Spinal cord (tissue), 10 donors: ENCODE results near the gene ZNF512B. TPM values are rescaled to one million over a fixed set of nuclear protein-coding genes. Genes with fewer than 3 reads are reported as not detected.
"Not testable (repeated sequence)": the region's sequence is repeated elsewhere in the genome, so short reads cannot be mapped to it uniquely, and the experiment has no call there.

ENCODE experiments used
- DNase-seq, 6 donors: peaks; one replicate each; pipeline versions ENCODE4 v3.0.0 to v3.0.0-alpha.2; 2013 to 2015; ENCODE audit warnings: low spot score in 6 of 6, low read depth in 4 of 6
- H3K27ac ChIP-seq: one replicate; pipeline ENCODE4 v1.5.1; 2013; ENCODE audit warnings: low read depth, low read length, control low read depth
- H3K27me3 ChIP-seq: one replicate; pipeline ENCODE4 v1.6.1; 2013; ENCODE audit warnings: low read length; ENCODE audit not compliant: control insufficient read depth, insufficient read depth
- H3K36me3 ChIP-seq: one replicate; pipeline ENCODE4 v1.6.1; 2013; ENCODE audit warnings: low read length; ENCODE audit not compliant: control insufficient read depth, insufficient read depth
- H3K4me1 ChIP-seq: one replicate; pipeline ENCODE4 v1.6.1; 2013; ENCODE audit warnings: low read length; ENCODE audit not compliant: control insufficient read depth, insufficient read depth
- H3K4me3 ChIP-seq: one replicate; pipeline ENCODE4 v1.5.1; 2013; ENCODE audit warnings: low read depth, low read length, control low read depth
- H3K9me3 ChIP-seq: one replicate; pipeline ENCODE4 v1.6.1; 2013; ENCODE audit warnings: low read length; ENCODE audit not compliant: control insufficient read depth, insufficient read depth
- WGBS: methylation state at CpG from one replicate; pipeline ENCODE4 v1.1.5; 2013; ENCODE audit warnings: missing lambda C conversion rate; ENCODE audit not compliant: insufficient coverage; 5-methylcytosine and 5-hydroxymethylcytosine counted together
- polyA plus RNA-seq, 2 donors: library from polyadenylated mRNA; unstranded; fragments of 120-200 nt; gene quantifications; one replicate each; pipeline ENCODE4 v1.2.1, GENCODE V29; 2013; ENCODE audit not compliant: insufficient read length in 2 of 2
- total RNA-seq, 2 donors: library from RNA; depleted of rRNA in 1 of 2; stranded (reverse); fragments of 120-200 nt in 1 of 2; fragments of >200 nt in 1 of 2; gene quantifications; one replicate each; pipeline versions ENCODE4 v1.2.3 to v1.2.4, GENCODE V29; 2013 to 2014
- donor health status: healthy.

Gene ZNF512B
- total and polyA plus RNA-seq, 4 donors, result 10.6 to 44.7 (median 33.9) TPM

- H3K4me3 ChIP-seq, H3K27me3 ChIP-seq, H3K27ac ChIP-seq, H3K9me3 ChIP-seq, DNase-seq: not testable (repeated sequence)
- H3K36me3 ChIP-seq, result peaks cover 63% of the 10 kb centered on the region
- peaks cover 47% of the 10 kb centered on the region for H3K4me1 ChIP-seq
- WGBS, result 60% methylated on average over 1 of the region's 10 CpGs
Observed at GRCh38 chr20:63971960-63972311, 2.2 kb upstream of the ZNF512B start.

- Histone ChIP-seq H3K27ac (no peak overlapping the region), H3K36me3 (peaks cover 63% of the 10 kb centered on the region), H3K27me3 (no peaks in the 10 kb centered on the region), H3K9me3 (no peaks in the 10 kb centered on the region), H3K4me3 (no peak overlapping the region), H3K4me1 (peaks cover 47% of the 10 kb centered on the region)
- no CpG with 5 or more reads among the region's 5 CpGs for WGBS
- DNase-seq, result no peak
Observed at GRCh38 chr20:63970714-63971431, 1.1 kb upstream of the ZNF512B start.

DNA sequence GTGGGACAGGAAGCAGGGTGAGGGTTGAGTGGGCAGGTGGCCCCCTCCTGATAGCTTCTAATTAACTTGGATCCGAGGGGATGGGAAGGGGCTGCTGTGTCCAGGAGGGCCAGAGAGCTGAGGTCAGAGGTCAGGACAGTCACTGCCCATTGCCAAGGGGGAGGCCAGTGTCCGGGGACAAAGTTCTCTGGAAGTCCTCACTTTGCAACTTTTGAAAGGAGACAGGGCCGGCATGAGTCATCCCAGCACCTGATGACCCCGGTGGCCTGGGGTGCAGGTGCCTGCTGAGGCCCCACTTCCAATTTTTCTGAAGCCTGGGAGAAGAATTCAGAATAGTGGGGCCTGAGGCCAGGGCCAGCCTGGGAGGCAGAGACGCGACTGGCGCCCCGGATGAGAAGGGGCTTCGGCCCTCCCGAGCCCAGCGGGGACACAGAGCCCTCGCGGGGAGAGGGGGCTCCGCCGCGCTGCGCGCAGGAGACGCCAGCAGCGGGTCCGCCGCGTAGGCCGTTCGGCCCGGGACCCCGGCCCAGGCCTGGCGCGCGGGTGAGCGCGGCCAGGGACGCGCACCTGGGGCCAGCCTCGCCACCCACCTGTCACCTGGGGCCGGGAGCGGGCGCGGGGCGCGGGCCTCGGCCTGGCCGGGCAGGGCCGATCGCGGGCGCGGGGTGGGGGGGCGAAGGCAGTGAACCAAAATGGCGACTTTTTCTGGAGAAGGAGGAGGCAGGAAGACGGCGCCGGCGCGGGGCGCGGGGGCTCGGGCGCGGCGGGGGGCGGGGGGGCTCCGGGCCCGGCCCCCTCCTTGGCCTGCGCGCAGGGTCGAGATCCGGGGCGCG, 586 bp downstream of the ZNF512B start:
- Histone ChIP-seq H3K4me1 (peaks cover 39% of the 10 kb centered on the region), H3K4me3 (peak overlapping the region; percentile 61), H3K27ac (no peak overlapping the region), H3K9me3 (no peaks in the 10 kb centered on the region), H3K36me3 (peaks cover 52% of the 10 kb centered on the region), H3K27me3 (no peaks in the 10 kb centered on the region)
- peak in 2 of 6 donors; percentile 56 to 70 for DNase-seq
- 1% methylated on average over 50 of the region's 70 CpGs for WGBS

- no peaks in the 10 kb centered on the region for H3K9me3 ChIP-seq
- DNase-seq, result no peak
- H3K4me1 ChIP-seq, result peaks cover 31% of the 10 kb centered on the region
- H3K27me3 ChIP-seq, result no peaks in the 10 kb centered on the region
- H3K27ac ChIP-seq, result no peak overlapping the region
- peaks cover 52% of the 10 kb centered on the region for H3K36me3 ChIP-seq
- peak overlapping the region; percentile 61 for H3K4me3 ChIP-seq
- WGBS, result 87% methylated on average over 14 of the region's 14 CpGs
Observed at GRCh38 chr20:63968136-63968927, 1.4 kb downstream of the ZNF512B start.

DNA sequence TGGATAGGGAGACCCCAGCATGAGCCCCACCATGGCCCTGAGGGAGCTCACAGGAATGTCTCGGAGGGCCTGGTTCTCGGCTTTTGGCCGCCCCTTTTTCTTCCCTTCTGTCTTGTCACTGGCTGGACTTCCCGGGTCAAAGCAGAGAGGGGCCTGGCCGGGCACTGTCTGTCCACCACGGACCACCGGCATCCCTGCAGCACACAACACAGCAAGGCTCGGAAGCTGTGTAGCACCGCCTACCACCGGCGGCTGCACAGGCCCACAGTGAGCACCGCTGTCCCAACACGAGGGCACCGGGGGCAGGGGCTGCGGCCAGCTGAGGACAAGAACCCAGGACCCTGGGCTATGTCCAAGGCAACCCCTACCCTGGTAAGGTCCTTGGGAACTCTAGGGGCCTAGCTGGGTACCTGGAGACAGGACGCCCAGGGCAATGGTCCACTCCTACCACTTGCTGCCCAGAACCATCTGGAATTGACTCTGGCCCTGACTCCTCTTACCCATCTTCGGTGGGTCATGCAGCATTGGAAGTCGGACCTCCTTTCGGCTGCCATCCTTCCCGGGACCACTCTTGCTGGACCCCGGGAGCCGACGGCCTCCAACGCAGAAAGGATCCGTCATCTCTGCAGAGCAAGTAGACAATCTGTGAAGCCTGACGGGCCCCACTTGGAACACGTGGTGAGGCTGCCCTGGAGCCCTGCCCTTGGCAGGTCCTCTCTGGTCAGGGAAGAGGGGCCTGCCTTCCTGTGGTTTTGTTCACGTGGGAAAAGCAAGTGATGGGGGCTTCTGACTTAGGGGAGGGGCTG, 2.2 kb downstream of the ZNF512B start:
- DNase-seq, result no peak
- H3K9me3 ChIP-seq, result no peaks in the 10 kb centered on the region
- no peaks in the 10 kb centered on the region for H3K27me3 ChIP-seq
- H3K36me3 ChIP-seq, result peaks cover 56% of the 10 kb centered on the region
- H3K27ac ChIP-seq, result no peak overlapping the region
- no peak overlapping the region for H3K4me3 ChIP-seq
- peaks cover 28% of the 10 kb centered on the region for H3K4me1 ChIP-seq
- 95% methylated on average over 28 of the region's 28 CpGs for WGBS

GRCh38 chr20:63966944-63967322, 2.8 kb downstream of the ZNF512B start:
- no peak overlapping the region for H3K27ac ChIP-seq
- DNase-seq, result no peak
- H3K9me3 ChIP-seq, result no peaks in the 10 kb centered on the region
- peaks cover 22% of the 10 kb centered on the region for H3K4me1 ChIP-seq
- no peaks in the 10 kb centered on the region for H3K27me3 ChIP-seq
- 93% methylated on average over 13 of the region's 13 CpGs for WGBS
- no peak overlapping the region for H3K4me3 ChIP-seq
- peaks cover 58% of the 10 kb centered on the region for H3K36me3 ChIP-seq

DNA sequence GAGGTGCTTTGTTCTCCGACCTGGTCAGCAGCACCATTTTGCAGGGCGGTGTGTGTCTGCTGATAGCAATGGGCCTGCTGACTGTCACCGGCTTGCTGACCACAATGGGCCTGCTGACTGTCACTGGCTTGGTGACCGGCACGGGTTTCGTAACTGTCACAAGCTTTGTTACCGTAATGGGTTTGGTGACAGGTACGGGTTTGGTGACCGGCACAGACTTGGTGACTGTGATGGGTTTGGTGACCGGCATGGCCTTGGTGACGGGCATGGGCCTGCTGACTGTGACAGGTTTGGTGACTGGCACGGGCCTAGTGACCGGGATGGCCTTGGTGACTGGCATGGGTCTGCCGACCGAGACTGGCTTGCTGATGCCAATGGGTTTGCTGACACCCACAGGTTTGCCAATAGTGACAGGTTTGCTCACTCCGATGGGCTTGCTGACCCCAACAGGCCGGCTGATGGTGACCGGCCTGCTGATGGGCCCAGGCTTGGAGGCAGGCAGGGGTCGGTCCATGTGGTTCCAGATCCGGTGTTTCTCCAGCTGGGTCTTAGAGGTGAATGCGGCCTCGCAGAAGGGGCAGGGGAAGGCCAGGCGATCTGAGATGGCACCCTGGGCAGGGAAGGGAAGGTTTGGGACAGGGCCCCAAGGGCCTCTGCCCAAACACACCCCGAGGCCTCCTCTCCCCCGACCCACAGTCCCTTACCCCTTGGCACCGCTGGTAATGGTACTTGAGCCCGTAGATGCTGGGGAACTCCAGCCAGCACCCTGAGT, 3.4 kb downstream of the ZNF512B start:
- no peak for DNase-seq
- Histone ChIP-seq H3K4me3 (no peak overlapping the region), H3K27me3 (no peaks in the 10 kb centered on the region), H3K9me3 (no peaks in the 10 kb centered on the region), H3K4me1 (peaks cover 22% of the 10 kb centered on the region), H3K27ac (no peak overlapping the region), H3K36me3 (peaks cover 64% of the 10 kb centered on the region)
- WGBS, result 95% methylated on average over 27 of the region's 27 CpGs

- Histone ChIP-seq H3K4me3 (no peak overlapping the region), H3K9me3 (no peaks in the 10 kb centered on the region), H3K4me1 (peaks cover 13% of the 10 kb centered on the region), H3K36me3 (peaks cover 83% of the 10 kb centered on the region), H3K27me3 (no peaks in the 10 kb centered on the region), H3K27ac (no peak overlapping the region)
- DNase-seq, result no peak
- WGBS, result 90% methylated on average over 16 of the region's 16 CpGs
Observed at GRCh38 chr20:63964412-63964811, 5.3 kb downstream of the ZNF512B start.
